PC-9 (cell line): Measurements from ENCODE around the gene TAF6.

Source experiments
- CTCF ChIP-seq: fragments of 200-600 bp; sonication (generic); conservative IDR thresholded peaks from 2 replicates; pipeline ENCODE4 v1.6.1; 2017; ENCODE audit warnings: mixed run types, antibody characterized with exemption, mild to moderate bottlenecking, moderate library complexity
- EZH2 ChIP-seq: fragments of 200-600 bp; sonication (generic); IDR thresholded peaks from 2 replicates; pipeline ENCODE4 v1.8.0; 2017; ENCODE audit warnings: antibody characterized with exemption, low read depth

- TF ChIP-seq CTCF (no peak), EZH2 (no peak)
Observed at GRCh38 chr7:100119970-100120732, 993 bp upstream of the TAF6 start.
